GM18907 (cell line): ENCODE data around the gene RAB32.
"Not testable (repeated sequence)": the region's sequence is repeated elsewhere in the genome, so short reads cannot be mapped to it uniquely, and the experiment has no call there.

Source experiments
- ATAC-seq: cut with Tn5 transposase; IDR thresholded peaks from one replicate; pipeline ENCODE4 v1.9.1; 2021; ENCODE audit warnings: mild to moderate bottlenecking, moderate library complexity; ENCODE audit not compliant: unreplicated experiment

The RAB32 gene

GRCh38 chr6:146543211-146543939 is at the start of gene RAB32:
RAB32 (plus strand) TSS chr6:146543833; CDS start chr6:146543872, 39 bp downstream.
- ATAC-seq = peak; percentile 85

- ATAC-seq = no peak
These were observed 45.3 kb upstream of the RAB32 start for GRCh38 chr6:146498309-146498708.

GRCh38 chr6:146503096-146503495 is 40.5 kb upstream of the RAB32 start:
- ATAC-seq = no peak

- ATAC-seq = no peak
These were observed 28.4 kb upstream of the RAB32 start for GRCh38 chr6:146515212-146515611.

- ATAC-seq = no peak
These were observed 17.4 kb upstream of the RAB32 start for GRCh38 chr6:146526192-146526591.

GRCh38 chr6:146532702-146533101 is 10.9 kb upstream of the RAB32 start:
- ATAC-seq = no peak

DNA sequence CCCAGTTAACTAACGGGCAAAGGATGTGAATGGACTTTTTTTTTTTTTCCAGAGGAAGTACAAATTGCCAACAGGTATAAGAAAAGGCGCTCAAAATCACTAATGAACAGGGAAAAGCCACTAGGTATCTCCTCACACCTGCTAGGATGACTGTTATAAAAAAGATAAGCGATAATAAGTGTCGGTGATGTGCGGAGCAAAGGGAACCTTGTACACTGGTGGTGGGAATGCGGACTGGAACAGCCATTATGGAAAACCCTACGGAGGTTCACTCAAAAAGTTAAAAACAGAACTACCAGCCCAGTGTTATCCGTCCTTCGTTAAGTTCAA is 787 bp upstream of the RAB32 start:
- ATAC-seq = no peak

DNA sequence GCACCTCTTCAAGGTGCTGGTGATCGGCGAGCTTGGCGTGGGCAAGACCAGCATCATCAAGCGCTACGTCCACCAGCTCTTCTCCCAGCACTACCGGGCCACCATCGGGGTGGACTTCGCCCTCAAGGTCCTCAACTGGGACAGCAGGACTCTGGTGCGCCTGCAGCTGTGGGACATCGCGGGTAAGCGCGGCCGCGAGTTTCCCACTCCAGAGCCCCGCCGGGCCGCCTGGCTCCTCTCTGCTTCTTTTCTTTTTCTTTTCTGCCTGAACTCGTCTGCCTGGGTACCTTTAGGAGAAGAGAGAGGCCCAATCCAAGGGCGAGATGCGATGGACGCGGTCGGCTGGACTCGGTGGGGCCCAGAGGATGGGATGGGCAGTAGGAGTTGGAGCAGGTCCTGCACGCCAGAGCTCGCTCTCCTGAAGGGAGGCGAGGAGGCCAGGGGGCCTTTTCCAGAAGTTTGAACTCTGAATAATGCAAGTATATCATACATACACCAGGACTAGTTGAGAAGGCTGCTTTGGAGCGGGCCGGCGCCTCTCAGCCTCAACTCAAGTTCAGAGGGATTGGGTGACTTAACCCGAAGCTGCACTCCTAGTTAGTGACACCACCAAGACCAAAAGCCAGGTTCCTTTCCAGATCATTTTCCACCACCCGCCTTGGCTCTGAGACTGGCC is 445 bp downstream of the RAB32 start:
- ATAC-seq = peak; percentile 3

GRCh38 chr6:146544616-146545182 is 1.1 kb downstream of the RAB32 start:
- ATAC-seq = no peak

GRCh38 chr6:146545581-146545980 is 1.9 kb downstream of the RAB32 start:
- ATAC-seq = no peak

DNA sequence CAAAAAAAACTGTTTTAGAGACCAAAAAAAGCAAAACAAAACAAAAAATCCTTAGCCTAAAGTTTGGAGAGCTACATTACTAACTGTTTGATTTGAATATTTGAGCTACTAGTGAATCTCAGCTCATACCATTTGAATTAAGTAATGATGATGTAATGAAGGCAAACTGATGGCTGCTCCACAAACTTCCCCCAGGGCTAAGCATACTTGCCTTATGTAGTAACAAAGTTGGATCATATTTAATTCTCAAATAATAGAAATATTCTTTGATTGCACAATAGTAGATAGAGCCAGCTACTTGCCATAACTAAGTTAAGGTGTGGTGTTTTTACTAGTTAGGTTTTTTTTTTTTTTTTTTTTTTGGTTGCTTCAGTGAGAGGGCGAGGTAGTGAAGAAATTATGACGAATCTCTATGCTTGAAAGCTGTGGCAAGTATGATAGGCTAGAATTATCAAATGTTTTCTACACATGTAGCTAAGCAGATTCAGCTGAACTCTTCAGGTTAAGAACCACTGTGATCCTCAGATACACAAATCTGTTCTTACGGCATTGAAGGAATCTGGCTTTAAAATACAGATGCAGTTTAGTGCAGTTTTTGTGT is 2.9 kb downstream of the RAB32 start:
- ATAC-seq = no peak

GRCh38 chr6:146547889-146548288 is 4.3 kb downstream of the RAB32 start:
- ATAC-seq = no peak

DNA sequence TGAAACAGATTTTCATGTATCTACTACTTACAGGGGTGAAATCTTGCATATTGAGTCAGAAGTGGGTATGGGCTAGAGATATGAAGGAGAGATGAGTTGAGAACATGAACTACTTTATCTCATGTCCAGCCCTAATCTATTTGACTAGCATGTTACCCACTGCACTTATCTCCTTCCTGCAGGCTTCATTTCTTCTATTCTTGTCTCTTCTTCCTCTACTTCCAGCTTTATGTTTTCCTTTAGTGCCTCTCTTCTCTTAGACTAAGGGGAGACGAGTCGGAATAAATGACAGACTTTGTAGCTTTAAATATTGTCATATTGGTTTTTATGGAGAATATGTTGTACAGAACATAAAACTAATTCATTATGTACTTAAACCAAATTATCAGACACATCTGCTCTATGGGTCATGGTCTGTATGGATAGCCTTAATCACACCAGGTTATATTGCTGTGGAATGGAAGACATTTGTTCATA is 5.3 kb downstream of the RAB32 start:
- no peak for ATAC-seq

DNA sequence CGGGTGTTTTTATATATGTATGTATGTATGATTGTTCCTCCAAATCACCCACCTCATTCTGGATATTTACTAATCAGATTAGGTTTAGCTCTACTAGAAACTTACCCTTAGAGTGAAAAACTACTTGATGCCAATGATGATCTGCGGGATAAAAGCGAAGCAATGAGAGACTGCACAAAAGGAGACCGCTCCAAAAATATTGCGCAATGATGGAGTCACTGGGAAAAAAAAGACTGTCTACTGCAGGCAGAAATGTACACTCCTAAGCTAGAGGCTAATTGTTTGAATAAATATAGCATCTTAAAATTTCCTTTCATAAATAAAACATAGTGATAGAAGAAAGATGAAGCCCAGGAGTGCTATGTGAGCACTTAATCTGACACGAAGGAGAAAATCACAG is 7.3 kb downstream of the RAB32 start:
- ATAC-seq = no peak

GRCh38 chr6:146551545-146551944 is 7.9 kb downstream of the RAB32 start:
- no peak for ATAC-seq

DNA sequence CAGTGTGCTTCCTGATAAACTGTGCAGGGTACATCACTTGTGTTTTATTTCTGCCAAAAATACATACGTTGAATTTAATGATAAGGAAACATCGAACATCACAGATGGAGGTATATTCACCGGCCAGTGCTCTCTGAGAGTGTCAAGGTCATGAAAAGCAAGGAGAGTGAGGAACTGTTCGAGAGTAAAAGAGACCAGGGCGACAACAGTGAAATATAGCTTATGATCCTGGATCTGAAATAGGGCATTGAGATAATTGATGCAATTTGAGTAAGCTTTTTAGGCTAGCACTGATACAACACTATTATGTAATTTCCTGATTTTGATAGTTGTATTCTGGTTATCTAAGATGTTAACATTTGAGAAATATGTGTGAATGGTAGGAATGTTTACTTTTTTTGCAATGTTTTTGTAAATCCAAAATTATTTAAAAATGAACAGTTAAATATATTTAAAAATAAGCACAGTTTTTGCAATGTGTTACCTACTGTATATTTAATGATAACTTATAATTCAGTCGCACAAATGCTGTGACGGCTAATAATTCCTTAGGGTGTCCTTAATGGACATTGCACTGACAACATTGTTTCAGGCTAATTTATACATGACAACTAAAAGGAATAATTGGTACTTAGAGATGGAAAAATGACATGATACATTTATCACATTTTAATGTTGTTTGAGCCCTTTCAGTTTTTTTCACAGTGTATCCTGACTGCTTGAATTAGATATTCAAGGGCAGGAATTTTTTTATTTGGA is 9.9 kb downstream of the RAB32 start:
- no peak for ATAC-seq

DNA sequence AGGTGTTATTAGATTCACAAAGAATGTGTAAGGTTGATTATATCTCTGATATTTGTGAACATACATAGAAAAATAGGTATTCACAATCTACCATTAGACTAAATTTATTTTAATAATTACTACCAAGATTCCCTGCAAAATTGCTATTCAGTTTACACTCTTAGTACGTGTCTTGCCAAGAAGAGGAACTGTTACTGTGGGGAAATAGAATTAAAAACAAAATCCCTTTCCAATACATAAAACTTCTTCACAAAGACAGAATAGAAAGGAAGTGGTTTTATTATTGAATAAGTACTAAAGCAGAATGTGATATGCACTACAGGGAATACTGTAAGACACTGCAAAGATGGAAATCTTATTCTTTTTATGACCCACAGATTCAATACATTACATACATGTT is 17.0 kb downstream of the RAB32 start:
- ATAC-seq = no peak

- not testable (repeated sequence) for ATAC-seq
These were observed 23.0 kb downstream of the RAB32 start for GRCh38 chr6:146566661-146567060.

GRCh38 chr6:146568619-146569018 is 25.0 kb downstream of the RAB32 start:
- ATAC-seq = not testable (repeated sequence)

DNA sequence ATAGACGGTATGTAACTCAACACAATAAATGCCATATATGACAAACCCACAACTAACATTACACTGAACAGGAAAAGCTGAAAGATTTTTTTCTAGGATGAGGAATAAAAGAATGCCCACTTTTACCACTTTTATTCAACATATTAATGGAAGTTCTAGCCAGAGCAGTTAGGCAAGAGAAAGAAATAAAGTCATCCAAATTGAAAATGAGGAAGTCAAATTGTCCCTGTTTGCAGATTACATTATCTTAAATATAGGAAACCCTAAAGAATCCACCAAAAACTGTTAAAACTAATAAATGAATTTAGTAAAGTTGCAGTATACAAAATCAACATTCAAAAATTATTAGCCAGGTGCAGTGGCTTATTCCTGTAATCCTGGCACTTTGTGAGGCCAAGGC is 30.6 kb downstream of the RAB32 start:
- no peak for ATAC-seq

DNA sequence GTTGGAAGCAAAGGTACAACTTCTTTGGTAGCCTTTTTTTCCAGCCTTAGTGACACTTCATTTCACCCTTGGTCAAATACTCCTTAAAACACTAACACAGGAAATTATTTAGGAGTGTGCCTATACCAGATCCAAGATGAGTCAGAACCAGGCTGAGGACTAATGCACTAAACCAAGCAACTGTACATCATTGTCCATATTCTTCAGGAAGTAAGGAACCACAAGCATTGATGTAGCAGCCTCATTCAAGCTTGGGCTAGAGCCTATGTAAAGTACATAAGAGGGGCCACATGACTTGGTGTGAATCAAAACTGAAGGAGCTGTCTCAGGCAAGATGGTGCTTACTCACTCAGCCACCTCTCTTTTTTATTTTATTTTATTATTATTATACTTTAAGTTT is 34.4 kb downstream of the RAB32 start:
- no peak for ATAC-seq
